Uterine smooth muscle cell (primary cell): ENCODE results near the gene RNASE4. TPM values are rescaled to one million over a fixed set of nuclear protein-coding genes. Genes with fewer than 3 reads are reported as not detected.

Experiments
- total RNA-seq: library from RNA; depleted of rRNA; stranded (reverse); fragments of >200 nt; gene quantifications from 2 replicates; pipeline ENCODE4 v1.2.3, GENCODE V29; 2014

RNASE4 gene, protein sequence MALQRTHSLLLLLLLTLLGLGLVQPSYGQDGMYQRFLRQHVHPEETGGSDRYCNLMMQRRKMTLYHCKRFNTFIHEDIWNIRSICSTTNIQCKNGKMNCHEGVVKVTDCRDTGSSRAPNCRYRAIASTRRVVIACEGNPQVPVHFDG
- total RNA-seq, result 15.8 and 21.6 TPM in 2 replicates

DNA sequence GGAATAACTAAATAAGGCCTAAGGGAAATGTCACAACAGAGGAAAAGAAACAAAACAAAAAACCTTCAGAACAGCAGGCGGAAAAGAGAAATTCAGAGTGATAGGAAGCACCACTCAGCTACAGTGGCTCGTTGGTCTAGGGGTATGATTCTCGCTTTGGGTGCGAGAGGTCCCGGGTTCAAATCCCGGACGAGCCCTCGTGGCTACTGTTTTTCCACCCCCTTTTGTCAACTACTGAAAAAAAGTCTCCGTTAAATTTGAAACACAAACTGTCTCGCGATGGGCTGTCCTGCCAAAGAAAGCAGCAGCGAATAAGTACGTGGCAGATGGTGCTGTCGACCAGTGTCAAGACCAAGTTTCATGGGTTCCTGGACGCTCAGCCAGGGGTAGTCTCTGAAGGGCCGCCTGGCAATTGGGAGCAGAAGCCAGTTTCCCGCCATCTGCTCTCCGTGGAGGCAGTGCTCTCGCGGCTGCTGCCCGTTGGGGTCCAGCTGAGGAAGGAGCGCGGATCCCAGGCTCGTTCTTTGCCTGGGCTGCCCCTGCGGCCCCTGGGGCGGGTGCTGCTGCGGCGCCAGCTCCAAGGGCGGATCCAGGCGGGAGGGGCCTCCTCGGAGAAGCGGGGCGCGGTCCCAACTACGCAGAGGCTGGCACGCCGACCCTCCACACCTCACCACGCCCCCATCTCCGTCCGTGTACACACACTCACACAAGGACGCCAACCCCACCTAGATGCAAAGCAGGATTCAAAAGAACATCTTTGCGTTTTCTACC lies at the start of gene RNASE4:
RNASE4 (plus strand) TSS at position 670 of the 771 bp plus-strand sequence. CDS start 14,812 bp downstream, outside the sequence.

DNA sequence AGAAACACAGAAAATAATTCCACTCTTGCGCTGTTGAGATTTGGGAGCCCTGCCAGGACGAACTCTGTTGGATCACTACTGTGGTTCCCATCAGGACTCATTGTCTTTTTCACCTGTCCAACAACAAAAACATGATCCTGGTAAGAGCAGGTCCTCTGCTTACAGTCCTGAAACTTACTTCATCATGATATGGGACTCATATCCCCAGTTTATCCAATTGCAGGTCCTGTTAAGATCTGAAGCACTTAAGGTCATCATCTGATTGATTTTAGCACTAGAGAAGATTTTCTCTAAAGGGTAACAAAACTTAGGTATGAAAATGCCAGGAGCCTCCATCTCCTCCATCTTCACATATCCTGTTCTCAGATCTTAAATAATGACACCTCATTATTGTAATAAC lies 42.8 kb upstream of the RNASE4 start, which contains the start of gene OR6S1:
OR6S1 (minus strand) TSS at position 101 of the 400 bp plus-strand sequence; CDS start at position 101, 0 bp downstream.

DNA sequence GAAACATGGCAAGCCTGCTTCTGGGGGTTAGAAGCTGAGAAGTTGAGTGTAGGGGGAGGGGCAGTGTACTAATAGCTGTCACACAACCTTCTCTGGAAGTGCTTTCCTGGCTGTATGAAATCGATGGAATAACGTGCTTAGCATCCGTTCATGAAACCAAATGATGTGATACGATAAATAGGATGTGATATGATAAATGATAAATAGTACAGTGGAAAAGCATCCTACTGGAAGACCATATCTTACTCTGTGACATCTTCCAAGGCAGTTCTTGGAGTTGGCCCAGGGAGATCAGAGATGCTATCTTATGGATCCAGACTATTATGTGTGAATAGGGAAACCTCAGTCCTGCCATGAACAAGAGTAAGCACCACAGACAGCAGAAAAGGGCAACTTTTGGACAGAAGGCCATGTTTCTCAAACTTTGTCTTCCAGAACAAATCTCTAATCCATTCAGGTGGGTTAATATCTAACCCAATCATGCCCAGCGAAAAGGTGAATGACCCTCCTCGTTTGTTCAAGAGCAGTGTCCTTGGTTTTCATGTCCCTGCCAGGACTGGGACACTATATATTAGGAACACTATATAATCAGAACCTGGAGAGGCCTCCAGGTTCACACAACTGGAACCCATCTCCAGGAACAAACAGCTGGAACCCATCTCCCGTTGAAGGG lies 3.9 kb downstream of the RNASE4 start, which contains the start of gene ANG:
ANG (plus strand) TSS at position 598 of the 673 bp plus-strand sequence. CDS start 4,801 bp downstream, outside the sequence.

DNA sequence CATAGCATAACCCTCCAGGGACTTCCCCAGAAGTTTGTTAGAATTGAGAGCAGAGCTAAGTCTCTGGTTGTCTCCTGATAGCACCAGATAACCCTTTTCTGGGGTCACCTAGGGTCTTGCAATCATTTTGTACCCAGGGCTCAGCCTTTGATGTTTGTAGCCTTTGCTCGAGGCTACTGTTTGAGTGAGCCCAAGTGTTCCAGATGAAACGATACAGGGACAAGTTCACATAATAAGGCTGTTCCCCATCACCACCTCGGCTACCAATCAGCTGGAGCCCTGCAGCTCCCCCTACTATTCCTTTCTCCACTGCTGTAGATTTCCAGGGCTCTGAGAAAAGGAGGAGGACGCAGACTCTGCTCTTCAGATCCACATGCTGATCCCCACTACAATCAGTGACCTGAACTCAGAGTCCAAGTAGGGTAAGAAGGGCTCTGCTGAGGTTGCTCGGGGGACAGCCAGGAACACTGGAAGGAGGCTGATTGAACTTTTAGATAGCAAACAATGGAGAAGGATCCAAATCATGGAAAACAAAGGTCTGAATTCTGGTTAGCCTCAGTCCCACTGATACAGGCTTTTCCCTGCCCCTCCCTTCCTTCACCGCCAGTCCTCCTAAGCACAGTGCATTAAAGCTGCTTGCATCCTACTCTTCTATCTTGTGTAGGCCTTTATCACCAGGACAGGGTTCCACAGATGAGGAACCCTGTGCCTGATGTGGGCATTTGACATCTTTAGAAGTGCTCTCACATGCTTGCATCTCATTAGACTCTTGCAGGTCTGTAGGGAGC lies 61.4 kb downstream of the RNASE4 start, which contains the start of gene EDDM3A:
EDDM3A (plus strand) TSS at position 317 of the 788 bp plus-strand sequence. CDS start 1,694 bp downstream, outside the sequence.

Other genes starting within 250 kb of the RNASE4 start
- gene KLHL33, start 248.4 kb upstream of the RNASE4 start, total RNA-seq, result 0.11 and 0.12 TPM in 2 replicates
- gene OSGEP, start 229.7 kb upstream of the RNASE4 start, total RNA-seq, result 46.5 and 51.5 TPM in 2 replicates
- 79.0 and 82.6 TPM in 2 replicates for gene APEX1, start 229.3 kb upstream of the RNASE4 start, total RNA-seq
- 28.1 and 39.4 TPM in 2 replicates for gene PIP4P1, start 223.1 kb upstream of the RNASE4 start, total RNA-seq
- gene PNP, start 215.2 kb upstream of the RNASE4 start, total RNA-seq, result 39.4 and 48.6 TPM in 2 replicates
- not detected in 2 replicates for gene RNASE10, start 179.0 kb upstream of the RNASE4 start, total RNA-seq
- gene RNASE9, start 123.5 kb upstream of the RNASE4 start, total RNA-seq, result not detected in 2 replicates
- not detected in 2 replicates for gene RNASE11, start 96.6 kb upstream of the RNASE4 start, total RNA-seq
- gene RNASE12, start 93.2 kb upstream of the RNASE4 start, total RNA-seq, result not detected in 2 replicates
- not detected in 2 replicates for gene OR6S1, start 42.9 kb upstream of the RNASE4 start, total RNA-seq
- 5.3 and 5.4 TPM in 2 replicates for gene ANG, start 4.2 kb downstream of the RNASE4 start, total RNA-seq
- gene EDDM3A, start 61.3 kb downstream of the RNASE4 start, total RNA-seq, result not detected in 2 replicates
- gene EDDM3B, start 83.8 kb downstream of the RNASE4 start, total RNA-seq, result not detected in 2 replicates
- not detected in 2 replicates for gene RNASE6, start 96.7 kb downstream of the RNASE4 start, total RNA-seq
- 0.22 TPM in 1 of 2 replicates, not detected in the other for gene RNASE1, start 118.3 kb downstream of the RNASE4 start, total RNA-seq
- gene RNASE3, start 206.8 kb downstream of the RNASE4 start, total RNA-seq, result not detected in 2 replicates